HG02852 (cell line): ENCODE measurements around the gene SCARB1.

ENCODE experiments used
- ATAC-seq: cut with Tn5 transposase; IDR thresholded peaks from one replicate; pipeline ENCODE4 v1.9.1; 2021; ENCODE audit warnings: mild to moderate bottlenecking, moderate library complexity; ENCODE audit not compliant: unreplicated experiment

SCARB1 gene

DNA sequence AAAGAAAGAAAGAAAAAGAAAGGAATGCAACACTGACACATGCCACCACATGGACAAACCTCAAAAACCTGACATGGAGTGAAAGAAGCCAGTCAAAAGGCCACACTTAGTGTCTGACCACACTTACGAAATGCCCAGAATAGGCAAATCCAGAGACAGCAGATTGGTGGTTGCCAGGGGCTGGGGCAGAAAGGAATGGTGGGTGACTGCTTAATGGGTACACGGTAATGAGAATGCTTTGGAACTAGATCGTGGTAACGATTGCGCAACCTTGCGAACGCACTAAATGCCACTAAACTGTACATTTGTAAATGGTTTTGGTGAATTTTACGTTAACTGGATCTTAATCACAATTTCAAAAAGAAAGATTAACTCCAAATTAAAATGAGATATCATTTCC is 39.5 kb downstream of the SCARB1 start:
- no peak for ATAC-seq

GRCh38 chr12:124823272-124823970 is 40.2 kb downstream of the SCARB1 start:
- no peak for ATAC-seq

- ATAC-seq: no peak
Observed at GRCh38 chr12:124822218-124822617, 41.4 kb downstream of the SCARB1 start.

DNA sequence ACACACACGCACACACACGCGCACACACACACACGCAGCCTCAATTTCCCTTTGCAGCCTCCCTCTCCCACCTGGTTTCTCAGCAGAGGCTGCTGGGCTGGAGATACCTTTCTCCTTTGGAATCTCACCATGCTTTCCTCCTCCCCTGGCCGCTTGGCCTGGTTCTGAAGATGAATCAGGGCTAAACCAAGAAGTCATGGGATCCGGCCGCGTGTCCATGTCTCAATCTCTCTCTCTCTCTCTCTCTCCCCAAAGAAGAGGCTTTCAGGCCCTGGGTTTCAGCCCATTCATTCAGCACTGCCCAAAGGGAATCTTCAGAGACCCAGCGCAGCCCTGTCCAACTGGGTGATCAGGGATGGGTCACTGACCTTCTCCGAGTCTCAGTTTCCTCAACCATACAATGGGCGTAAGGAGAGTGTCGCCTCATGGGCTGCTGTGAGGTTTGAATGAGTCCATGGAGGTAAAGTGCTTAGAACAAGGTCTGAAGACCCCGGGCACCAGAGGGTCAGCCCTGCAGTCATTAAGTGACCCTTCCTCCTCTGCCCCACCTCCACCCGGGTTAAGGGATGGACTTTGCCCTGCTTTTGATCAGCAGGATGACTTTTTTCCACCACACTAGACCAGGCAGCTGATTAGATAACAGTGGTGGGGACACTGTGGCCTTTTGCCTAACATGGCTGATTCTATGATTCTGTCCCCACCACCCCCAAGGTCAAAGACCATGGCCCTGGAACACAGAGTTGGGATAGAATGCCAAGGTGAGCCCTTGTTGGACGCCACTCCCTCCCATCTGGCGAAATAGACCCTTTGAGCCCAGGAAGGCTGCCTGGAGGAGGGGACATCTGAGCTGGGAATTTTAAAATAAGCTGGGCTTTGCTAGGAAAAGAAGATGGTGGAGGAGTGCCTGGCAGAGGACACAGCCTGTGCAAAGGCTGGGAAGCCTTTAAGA is 42.1 kb downstream of the SCARB1 start:
- ATAC-seq: no peak

DNA sequence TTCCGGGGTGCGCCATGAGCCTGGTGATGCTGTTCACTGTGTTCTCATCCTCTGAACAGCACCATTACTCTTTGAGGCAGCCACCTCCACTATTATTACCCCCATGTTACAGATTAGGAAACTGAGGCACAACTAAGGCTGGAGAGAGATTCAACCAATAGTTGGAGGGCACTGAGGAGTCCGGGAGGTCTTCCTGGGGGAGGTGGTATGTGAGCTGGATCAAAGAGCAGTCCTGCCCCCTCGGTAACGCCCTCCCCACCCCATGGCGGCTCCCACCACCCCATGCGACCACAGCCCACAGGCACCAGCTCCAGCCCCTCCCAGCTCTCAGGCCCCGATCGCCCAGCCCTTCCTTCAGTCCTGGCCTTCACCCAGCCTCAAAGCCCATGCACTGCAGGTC is 43.5 kb downstream of the SCARB1 start:
- no peak for ATAC-seq

DNA sequence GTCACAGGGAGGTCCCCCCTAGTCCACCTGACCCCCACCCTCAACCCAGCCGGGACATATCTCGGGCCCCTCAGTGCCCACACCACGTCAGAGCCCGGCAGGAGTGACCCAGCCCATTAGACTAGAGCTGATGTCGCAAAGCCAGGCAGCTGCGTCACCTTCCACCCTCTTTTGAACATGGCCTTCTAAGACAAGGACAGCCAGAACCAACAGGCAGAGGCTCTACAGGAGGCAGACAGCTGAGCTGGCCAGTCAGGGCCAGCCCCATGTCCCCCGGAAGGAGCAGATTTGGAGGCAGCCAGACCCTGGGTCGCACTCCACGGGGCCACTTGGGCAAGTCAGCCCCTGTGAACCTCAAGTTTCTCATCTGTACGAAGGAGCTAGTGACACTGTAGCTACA is 44.1 kb downstream of the SCARB1 start:
- no peak for ATAC-seq

- ATAC-seq: no peak
Observed at GRCh38 chr12:124819080-124819479, 44.6 kb downstream of the SCARB1 start.

- ATAC-seq: no peak
Observed at GRCh38 chr12:124817076-124818000, 46.3 kb downstream of the SCARB1 start.

DNA sequence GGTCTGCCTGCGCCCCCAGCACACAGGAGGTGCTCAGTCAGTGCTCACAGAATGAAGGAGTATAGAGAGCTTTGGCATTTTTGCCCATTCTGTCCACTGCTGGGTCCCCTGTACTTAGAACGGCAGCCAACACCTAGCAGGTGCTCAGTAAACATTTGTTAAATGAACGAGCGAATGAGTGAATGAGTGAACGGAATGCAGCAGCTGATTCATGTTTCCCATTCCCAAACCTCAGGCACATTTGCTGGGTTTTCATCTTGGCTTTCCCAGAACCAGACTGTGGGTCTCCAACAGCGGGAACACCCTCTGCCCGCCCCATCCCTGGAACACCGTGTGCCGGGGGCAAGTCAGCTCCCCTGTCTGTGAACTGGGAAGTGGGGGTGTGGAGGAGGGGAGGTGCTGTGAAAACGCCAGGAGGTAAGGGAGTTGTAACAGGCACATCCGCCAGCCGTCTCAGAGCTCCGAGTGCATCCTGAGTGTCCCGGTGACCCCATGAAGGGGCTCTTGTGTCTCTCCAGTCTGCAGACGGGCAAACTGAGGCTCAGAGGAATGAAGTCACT is 47.3 kb downstream of the SCARB1 start:
- no peak for ATAC-seq

GRCh38 chr12:124814741-124815613 is 48.7 kb downstream of the SCARB1 start:
- ATAC-seq: no peak

- ATAC-seq: no peak
Observed at GRCh38 chr12:124813782-124814181, 49.9 kb downstream of the SCARB1 start.

DNA sequence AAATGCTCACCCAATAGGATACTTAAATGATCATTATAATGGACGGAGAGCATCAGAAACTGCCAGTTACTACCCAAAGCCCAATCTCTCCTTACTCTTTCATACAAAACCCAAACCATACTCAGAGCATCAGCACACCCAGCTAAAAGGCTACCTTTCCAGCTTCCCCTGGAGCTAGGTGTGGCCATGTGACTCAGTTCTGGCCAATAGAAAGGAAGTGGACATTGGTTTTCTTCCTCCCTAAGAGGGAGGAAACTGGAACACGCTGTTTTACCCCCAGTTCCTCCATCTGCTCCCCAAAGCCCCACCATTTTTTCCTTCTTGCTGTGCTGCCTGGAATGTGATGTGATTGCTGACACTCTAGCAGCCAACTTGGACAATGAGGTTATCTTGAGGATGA is 50.7 kb downstream of the SCARB1 start:
- ATAC-seq: no peak

- ATAC-seq: no peak
Observed at GRCh38 chr12:124812356-124812755, 51.3 kb downstream of the SCARB1 start.

DNA sequence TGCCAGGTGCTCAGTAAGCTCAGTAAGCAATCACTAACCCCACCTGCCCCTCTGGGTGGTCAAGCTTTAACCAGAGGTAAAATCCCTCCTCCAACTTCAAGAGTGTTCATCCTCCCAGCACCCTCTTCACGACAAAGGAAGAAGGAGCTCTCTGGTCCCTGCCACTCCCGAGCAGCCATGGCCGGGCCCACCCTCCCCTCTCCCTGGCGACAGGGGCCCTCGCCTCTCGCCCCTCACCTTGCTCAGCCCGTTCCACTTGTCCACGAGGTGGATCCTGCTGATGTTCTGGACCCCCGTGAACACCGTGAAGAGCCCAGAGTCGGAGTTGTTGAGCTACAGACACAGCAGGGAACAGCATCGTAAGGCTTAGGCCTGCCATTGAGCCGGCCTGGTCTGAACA is 52.0 kb downstream of the SCARB1 start:
- ATAC-seq: no peak

DNA sequence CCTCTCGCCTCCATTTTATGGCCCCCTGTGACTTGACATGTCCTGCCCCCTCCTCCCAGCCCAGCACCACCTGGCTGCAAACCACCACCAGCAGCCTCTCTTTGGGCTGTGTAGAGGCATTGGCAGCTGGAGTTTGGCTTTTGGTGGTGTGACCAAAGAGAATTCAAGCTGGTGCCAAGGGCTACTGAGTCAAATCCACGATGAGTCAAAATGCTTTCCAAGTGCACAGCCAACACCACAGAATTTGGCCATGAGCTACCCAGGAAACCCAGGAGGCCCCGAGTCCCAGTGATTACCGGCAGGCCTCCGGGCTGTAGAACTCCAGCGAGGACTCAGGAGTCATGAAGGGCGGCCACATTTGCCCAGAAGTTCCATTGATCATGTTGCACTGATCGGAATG is 53.8 kb downstream of the SCARB1 start:
- ATAC-seq: no peak

DNA sequence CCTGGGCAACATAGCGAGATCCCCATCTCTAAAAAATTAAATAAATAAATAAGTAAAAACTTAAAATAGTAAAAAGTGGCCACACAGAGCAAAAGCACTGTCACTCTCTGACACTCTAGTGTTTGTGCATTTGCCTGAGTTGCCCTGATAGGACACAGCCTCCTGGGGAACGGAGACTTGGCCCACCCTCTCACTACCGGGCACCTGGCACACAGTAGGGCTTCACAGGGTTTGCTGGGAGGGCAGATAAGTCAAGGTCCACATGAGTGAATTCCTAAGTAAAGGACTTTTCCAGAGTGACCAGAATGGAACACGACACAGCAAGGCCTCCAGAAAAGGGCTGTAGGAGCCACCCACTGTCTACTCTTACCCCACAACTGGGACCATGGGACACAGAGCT is 54.3 kb downstream of the SCARB1 start:
- ATAC-seq: no peak

- ATAC-seq: no peak
Observed at GRCh38 chr12:124808272-124808671, 55.4 kb downstream of the SCARB1 start.

DNA sequence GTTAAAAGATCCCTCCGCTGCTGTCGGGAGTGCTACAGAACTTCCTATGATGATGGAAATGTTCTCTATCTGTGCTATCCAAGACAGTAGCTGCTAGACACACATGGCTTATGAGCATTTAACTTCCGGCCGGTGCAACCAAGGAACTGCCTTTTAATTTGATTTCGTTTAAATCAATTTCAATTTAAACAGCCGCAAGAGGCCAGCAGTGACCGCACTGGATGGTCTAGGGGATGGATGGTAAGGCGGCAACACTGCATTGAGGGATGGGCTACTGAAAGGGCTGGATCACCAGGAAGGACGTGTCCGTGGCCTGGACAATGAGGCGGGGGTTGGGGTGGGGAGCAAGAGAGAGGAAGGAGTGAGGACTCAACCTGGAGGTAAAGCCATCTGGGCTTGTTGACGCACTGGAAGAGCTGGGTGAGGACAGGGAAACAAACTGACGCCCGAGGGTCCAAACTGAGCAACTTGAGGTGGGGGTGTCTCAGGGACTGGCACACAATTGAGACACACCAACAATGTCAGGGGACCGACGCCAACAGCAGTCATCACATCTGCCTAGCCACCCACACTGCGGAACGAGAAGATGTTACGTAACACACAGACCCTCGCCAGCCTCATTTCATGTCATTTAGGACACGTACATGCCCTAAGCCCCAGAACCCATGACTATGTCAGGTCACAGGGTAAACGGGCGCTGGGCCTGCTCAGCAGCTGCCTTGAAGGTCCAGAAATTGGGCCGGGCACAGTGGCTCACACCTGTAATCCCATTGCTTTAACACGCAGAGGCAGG is 57.6 kb downstream of the SCARB1 start:
- ATAC-seq: no peak

DNA sequence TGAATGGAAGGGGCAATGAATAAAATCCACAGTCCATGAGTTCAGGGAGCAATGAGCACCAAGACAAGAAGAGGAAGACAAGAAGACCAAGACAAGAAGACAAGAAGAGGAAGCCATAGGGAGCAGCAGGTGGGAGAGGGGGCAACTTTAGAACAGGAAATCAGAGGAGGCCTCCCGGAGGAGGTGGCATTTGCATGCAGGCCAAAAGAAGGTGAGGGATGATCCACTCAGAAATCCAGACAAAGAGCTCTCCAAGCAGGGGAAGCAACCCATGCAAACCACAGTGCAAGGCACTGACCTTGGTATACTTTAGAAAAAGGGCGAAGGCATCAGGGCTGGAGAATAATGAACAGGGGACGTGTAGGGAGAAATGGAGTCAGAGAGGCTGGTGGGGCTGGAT is 58.6 kb downstream of the SCARB1 start:
- no peak for ATAC-seq
